ENCODE measurements around the gene SYT8. TPM values are rescaled to one million over a fixed set of nuclear protein-coding genes. Genes with fewer than 3 reads are reported as not detected.

SYT8 gene
- total and polyA plus RNA-seq, 2 experiments from 2014 or later: not detected

DNA sequence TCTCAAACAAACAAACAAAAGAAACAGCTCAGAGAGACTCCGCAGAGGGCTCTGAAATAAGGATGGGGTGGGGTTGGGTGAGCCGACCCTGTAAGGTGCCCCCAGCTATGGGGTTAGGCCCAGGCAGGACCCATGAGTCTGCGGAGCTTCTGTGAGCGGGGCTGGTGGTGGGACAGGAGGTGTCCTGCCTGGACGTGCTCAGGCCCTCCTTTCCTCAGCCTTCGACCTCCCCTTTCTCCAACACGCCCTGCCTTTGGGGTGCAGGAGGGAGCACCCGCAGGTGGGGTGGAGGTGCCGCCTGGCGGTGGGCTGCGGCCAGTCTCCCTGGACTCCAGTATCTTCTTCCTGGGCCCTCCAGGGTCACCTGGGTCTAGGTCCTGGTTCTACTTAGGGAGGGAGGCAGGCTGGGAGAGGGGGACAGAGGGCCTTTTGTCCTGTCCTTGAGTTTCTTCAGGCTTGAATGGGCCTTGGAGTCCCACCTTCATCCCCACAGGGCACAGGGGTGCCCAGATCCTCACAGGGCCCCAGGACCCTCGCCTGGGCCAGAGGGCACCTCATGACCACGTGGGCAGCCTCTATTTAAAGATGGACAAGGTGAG, 44.7 kb downstream of the SYT8 start:
- in situ Hi-C loops (cut with MboI): no loop called here
- Histone ChIP-seq H3K9me2 (ENCODE audit: insufficient read depth) (no peaks in the 10 kb centered on the region), H3K4me3 (no peak overlapping the region), H4K20me1 (ENCODE audit: insufficient read depth) (no peaks in the 10 kb centered on the region), H3K36me3 (ENCODE audit: low read depth) (no peaks in the 10 kb centered on the region), H3K4me2 (ENCODE audit: unreplicated experiment) (no peak overlapping the region), H3K79me2 (ENCODE audit: insufficient read depth) (no peaks in the 10 kb centered on the region), H2AFZ (no peak overlapping the region), H3K9me3 (ENCODE audit: low read depth) (no peaks in the 10 kb centered on the region), H3K9ac (no peak overlapping the region), H3K4me1 (ENCODE audit: insufficient read depth) (no peaks in the 10 kb centered on the region), H3K27ac (no peak overlapping the region), H3F3A (ENCODE audit: insufficient read depth) (no peaks in the 10 kb centered on the region), H3K27me3 (replicated peaks; ENCODE audit: insufficient read depth) (no peaks in the 10 kb centered on the region)
- no peak for DNase-seq
- WGBS, 2 experiments (ENCODE audit: low coverage in 1 of 2, low lambda C conversion rate in 2 of 2, missing lambda C conversion rate in 2 of 2): 81 to 85% methylated on average over 10 to 13 of the region's 13 CpGs
- TF ChIP-seq EZH2phosphoT487 (IDR thresholded peaks at IDR 0.05; ENCODE audit: insufficient read depth, low read depth): no peak
- TF ChIP-seq EZH2 (IDR thresholded peaks at IDR 0.05; ENCODE audit: insufficient read depth, poor library complexity, severe bottlenecking): no peak

DNA sequence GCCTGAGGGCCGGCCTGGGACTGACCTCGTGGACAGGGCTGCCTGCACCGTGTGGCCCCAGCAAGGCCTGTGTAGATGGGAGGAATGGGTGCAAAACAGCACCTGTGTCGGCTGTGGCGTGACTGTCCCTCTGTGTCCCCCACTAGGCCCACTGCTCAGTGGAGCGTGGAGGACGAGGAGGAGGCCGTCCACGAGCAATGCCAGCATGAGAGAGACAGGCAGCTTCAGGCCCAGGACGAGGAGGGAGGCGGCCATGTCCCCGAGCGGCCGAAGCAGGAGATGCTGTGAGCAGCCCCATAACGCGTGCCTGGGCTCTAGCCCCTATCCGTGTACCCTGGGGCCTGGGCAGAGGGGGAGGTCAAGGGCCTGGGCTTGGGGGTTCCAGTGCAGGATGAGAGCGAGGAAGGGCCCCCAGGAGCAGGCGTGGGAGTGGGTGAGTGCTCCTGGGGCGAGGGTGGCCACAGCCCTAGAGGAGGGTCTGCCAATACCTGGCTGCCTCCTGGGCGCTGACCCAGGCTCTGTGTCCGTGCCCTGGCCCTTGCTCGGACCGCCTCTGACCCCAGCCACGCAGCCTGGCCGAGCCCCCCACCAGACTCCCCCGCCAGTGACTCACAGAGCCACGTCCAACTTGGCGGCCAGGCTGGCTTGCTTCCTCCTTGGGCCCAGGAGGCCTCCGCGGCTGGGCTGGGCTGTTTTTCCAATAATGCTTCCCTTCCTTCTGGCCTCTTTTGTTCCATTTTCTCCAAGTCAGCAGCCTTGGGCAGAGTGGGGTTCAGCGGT, 45.3 kb downstream of the SYT8 start:
- no peak for TF ChIP-seq EZH2 (IDR thresholded peaks at IDR 0.05; ENCODE audit: insufficient read depth, poor library complexity, severe bottlenecking)
- no peak for TF ChIP-seq EZH2phosphoT487 (IDR thresholded peaks at IDR 0.05; ENCODE audit: insufficient read depth, low read depth)
- Histone ChIP-seq H4K20me1 (ENCODE audit: insufficient read depth) (no peaks in the 10 kb centered on the region), H3K9me2 (ENCODE audit: insufficient read depth) (no peaks in the 10 kb centered on the region), H3K4me2 (ENCODE audit: unreplicated experiment) (no peak overlapping the region), H3K36me3 (ENCODE audit: low read depth) (no peaks in the 10 kb centered on the region), H2AFZ (0 out of 2 replicates have a peak overlapping the region, but pooled peaks have one; percentile 38), H3K9ac (peak overlapping the region; percentile 51; the same call in 1 of the 2 replicates), H3K27ac (no peak overlapping the region), H3K79me2 (ENCODE audit: insufficient read depth) (no peaks in the 10 kb centered on the region), H3K4me3 (no peak overlapping the region), H3K9me3 (ENCODE audit: low read depth) (no peaks in the 10 kb centered on the region), H3K4me1 (ENCODE audit: insufficient read depth) (no peaks in the 10 kb centered on the region), H3K27me3 (replicated peaks; ENCODE audit: insufficient read depth) (no peaks in the 10 kb centered on the region), H3F3A (ENCODE audit: insufficient read depth) (no peaks in the 10 kb centered on the region)
- peak; percentile 45 for DNase-seq
- in situ Hi-C loops (cut with MboI): no loop called here
- 52 to 58% methylated on average over 30 of the region's 32 CpGs for WGBS, 2 experiments (ENCODE audit: low coverage in 1 of 2, low lambda C conversion rate in 2 of 2, missing lambda C conversion rate in 2 of 2)

- Histone ChIP-seq H3K4me3 (no peak overlapping the region), H3K27ac (no peak overlapping the region), H3K4me1 (ENCODE audit: insufficient read depth) (no peaks in the 10 kb centered on the region), H3K9me3 (ENCODE audit: low read depth) (no peaks in the 10 kb centered on the region), H3F3A (ENCODE audit: insufficient read depth) (no peaks in the 10 kb centered on the region), H3K79me2 (ENCODE audit: insufficient read depth) (no peaks in the 10 kb centered on the region), H2AFZ (0 out of 2 replicates have a peak overlapping the region, but pooled peaks have one; percentile 38), H4K20me1 (ENCODE audit: insufficient read depth) (no peaks in the 10 kb centered on the region), H3K36me3 (ENCODE audit: low read depth) (no peaks in the 10 kb centered on the region), H3K4me2 (ENCODE audit: unreplicated experiment) (no peak overlapping the region), H3K9me2 (ENCODE audit: insufficient read depth) (no peaks in the 10 kb centered on the region), H3K27me3 (replicated peaks; ENCODE audit: insufficient read depth) (no peaks in the 10 kb centered on the region), H3K9ac (peak overlapping the region; percentile 51; the same call in 1 of the 2 replicates)
- no peak for DNase-seq
- WGBS, 2 experiments (ENCODE audit: low coverage in 1 of 2, low lambda C conversion rate in 2 of 2, missing lambda C conversion rate in 2 of 2): 72 to 76% methylated on average over 9 of the region's 9 CpGs
- no peak for TF ChIP-seq EZH2phosphoT487 (IDR thresholded peaks at IDR 0.05; ENCODE audit: insufficient read depth, low read depth)
- no peak for TF ChIP-seq EZH2 (IDR thresholded peaks at IDR 0.05; ENCODE audit: insufficient read depth, poor library complexity, severe bottlenecking)
- in situ Hi-C loops (cut with MboI): no loop called here
Observed at GRCh38 chr11:1880746-1881441, 46.1 kb downstream of the SYT8 start.

GRCh38 chr11:1881442-1882264, 46.9 kb downstream of the SYT8 start:
- 55 to 56% methylated on average over 31 to 43 of the region's 43 CpGs for WGBS, 2 experiments (ENCODE audit: low coverage in 1 of 2, low lambda C conversion rate in 2 of 2, missing lambda C conversion rate in 2 of 2)
- Histone ChIP-seq H3K4me3 (no peak overlapping the region), H3K9me3 (ENCODE audit: low read depth) (no peaks in the 10 kb centered on the region), H3K27ac (no peak overlapping the region), H3K79me2 (ENCODE audit: insufficient read depth) (no peaks in the 10 kb centered on the region), H3K4me2 (ENCODE audit: unreplicated experiment) (no peak overlapping the region), H3K9me2 (ENCODE audit: insufficient read depth) (no peaks in the 10 kb centered on the region), H3K27me3 (replicated peaks; ENCODE audit: insufficient read depth) (no peaks in the 10 kb centered on the region), H3F3A (ENCODE audit: insufficient read depth) (no peaks in the 10 kb centered on the region), H4K20me1 (ENCODE audit: insufficient read depth) (no peaks in the 10 kb centered on the region), H3K36me3 (ENCODE audit: low read depth) (no peaks in the 10 kb centered on the region), H3K9ac (no peak overlapping the region), H2AFZ (no peak overlapping the region), H3K4me1 (ENCODE audit: insufficient read depth) (no peaks in the 10 kb centered on the region)
- no peak for DNase-seq
- in situ Hi-C loops (cut with MboI): no loop called here
- TF ChIP-seq EZH2phosphoT487 (IDR thresholded peaks at IDR 0.05; ENCODE audit: insufficient read depth, low read depth): no peak
- no peak for TF ChIP-seq EZH2 (IDR thresholded peaks at IDR 0.05; ENCODE audit: insufficient read depth, poor library complexity, severe bottlenecking)

Data from GM23248 (cell line).